SK-N-SH (cell line): ENCODE results near the gene TM9SF4.

Source experiments
- JUND ChIP-seq: IDR thresholded peaks from 2 replicates; pipeline ENCODE4 v1.4.0; 2012
- NRF1 ChIP-seq: IDR thresholded peaks from 2 replicates; pipeline ENCODE4 v1.6.1; 2012; ENCODE audit warnings: low read depth, mild to moderate bottlenecking, low read length
- RCOR1 ChIP-seq: fragments of 150-350 bp; IDR thresholded peaks from 2 replicates; pipeline ENCODE4 v1.6.1; 2017; ENCODE audit warnings: antibody characterized with exemption, low read length
- TF ChIP-seq, protein P1 (sequence below): fragments of 200-600 bp; sonication (generic); IDR thresholded peaks from 2 replicates; pipeline ENCODE4 v1.6.1; 2017; ENCODE audit warnings: antibody characterized with exemption, mild to moderate bottlenecking, moderate library complexity
- TF ChIP-seq, protein P2 (sequence below): IDR thresholded peaks from 2 replicates; pipeline ENCODE4 v1.4.0; 2012; ENCODE audit warnings: low read depth

DNA sequence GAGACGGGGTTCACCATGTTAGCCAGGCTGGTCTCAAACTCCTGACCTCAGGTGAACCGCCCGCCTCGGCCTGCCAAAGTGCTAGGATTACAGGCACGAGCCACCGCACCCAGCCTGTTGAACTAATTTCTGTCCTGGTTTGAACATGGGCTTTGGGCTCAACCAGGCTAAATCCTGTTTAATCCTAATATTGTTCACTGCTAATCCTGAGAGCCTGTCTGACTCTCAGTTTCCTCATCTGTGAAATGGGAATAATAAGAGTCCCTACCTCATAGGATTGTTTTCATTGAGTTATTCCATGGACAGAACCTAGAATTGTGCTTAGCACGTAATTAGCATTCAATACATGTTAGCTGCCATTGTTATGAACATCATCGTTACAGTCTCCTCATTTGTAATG lies 17.4 kb downstream of the TM9SF4 start:
- TF ChIP-seq RCOR1 (no peak), JUND (no peak), NRF1 (no peak)
- TF ChIP-seq, protein P1, sequence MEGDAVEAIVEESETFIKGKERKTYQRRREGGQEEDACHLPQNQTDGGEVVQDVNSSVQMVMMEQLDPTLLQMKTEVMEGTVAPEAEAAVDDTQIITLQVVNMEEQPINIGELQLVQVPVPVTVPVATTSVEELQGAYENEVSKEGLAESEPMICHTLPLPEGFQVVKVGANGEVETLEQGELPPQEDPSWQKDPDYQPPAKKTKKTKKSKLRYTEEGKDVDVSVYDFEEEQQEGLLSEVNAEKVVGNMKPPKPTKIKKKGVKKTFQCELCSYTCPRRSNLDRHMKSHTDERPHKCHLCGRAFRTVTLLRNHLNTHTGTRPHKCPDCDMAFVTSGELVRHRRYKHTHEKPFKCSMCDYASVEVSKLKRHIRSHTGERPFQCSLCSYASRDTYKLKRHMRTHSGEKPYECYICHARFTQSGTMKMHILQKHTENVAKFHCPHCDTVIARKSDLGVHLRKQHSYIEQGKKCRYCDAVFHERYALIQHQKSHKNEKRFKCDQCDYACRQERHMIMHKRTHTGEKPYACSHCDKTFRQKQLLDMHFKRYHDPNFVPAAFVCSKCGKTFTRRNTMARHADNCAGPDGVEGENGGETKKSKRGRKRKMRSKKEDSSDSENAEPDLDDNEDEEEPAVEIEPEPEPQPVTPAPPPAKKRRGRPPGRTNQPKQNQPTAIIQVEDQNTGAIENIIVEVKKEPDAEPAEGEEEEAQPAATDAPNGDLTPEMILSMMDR: no peak
- TF ChIP-seq, protein P2, sequence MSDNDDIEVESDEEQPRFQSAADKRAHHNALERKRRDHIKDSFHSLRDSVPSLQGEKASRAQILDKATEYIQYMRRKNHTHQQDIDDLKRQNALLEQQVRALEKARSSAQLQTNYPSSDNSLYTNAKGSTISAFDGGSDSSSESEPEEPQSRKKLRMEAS: no peak
